Measurements from ENCODE around the gene OR5K1.

The OR5K1 gene

GRCh38 chr3:98462901-98463300, at the start of gene OR5K1:
OR5K1 (plus strand) TSS chr3:98463201; CDS start chr3:98469577, 6,376 bp downstream.
- Histone ChIP-seq H3K9ac (ENCODE audit: insufficient read length, low read depth) (no peak within 1 kb of the TSS), H3K4me3 (ENCODE audit: insufficient read length, low read depth) (no peak within 1 kb of the TSS), H3K9me3 (ENCODE audit: insufficient read depth, low read length) (no peaks in the 10 kb centered on the region), H3K4me1 (ENCODE audit: insufficient read depth, insufficient read length) (no peaks in the 10 kb centered on the region), H3K27me3 (ENCODE audit: insufficient read depth, insufficient read length) (no peaks in the 10 kb centered on the region), H3K36me3 (ENCODE audit: insufficient read depth, insufficient read length, low read length) (no peaks in the 10 kb centered on the region)
- DNase-seq (ENCODE audit: low read depth, low spot score) = no peak
- TF ChIP-seq YY1 (IDR thresholded peaks at IDR 0.05; ENCODE audit: insufficient read depth, insufficient read length) (no peak), SUZ12 (IDR thresholded peaks at IDR 0.05; ENCODE audit: extremely low read depth, insufficient read depth, insufficient read length) (no peak), ZNF274 (IDR thresholded peaks at IDR 0.05; ENCODE audit: low read depth, low read length) (no peak)

- no peak for TF ChIP-seq ZNF274 (IDR thresholded peaks at IDR 0.05; ENCODE audit: low read depth, low read length)
- no peak for TF ChIP-seq YY1 (IDR thresholded peaks at IDR 0.05; ENCODE audit: insufficient read depth, insufficient read length)
- TF ChIP-seq SUZ12 (IDR thresholded peaks at IDR 0.05; ENCODE audit: extremely low read depth, insufficient read depth, insufficient read length) = no peak
- Histone ChIP-seq H3K4me3 (ENCODE audit: insufficient read length, low read depth) (no peak overlapping the region), H3K27me3 (ENCODE audit: insufficient read depth, insufficient read length) (no peaks in the 10 kb centered on the region), H3K36me3 (ENCODE audit: insufficient read depth, insufficient read length, low read length) (no peaks in the 10 kb centered on the region), H3K9me3 (ENCODE audit: insufficient read depth, low read length) (peaks cover 9% of the 10 kb centered on the region; the same call in 1 of the 2 replicates), H3K9ac (ENCODE audit: insufficient read length, low read depth) (no peak overlapping the region), H3K4me1 (ENCODE audit: insufficient read depth, insufficient read length) (no peaks in the 10 kb centered on the region)
- DNase-seq (ENCODE audit: low read depth, low spot score) = no peak
Measured at GRCh38 chr3:98432575-98432974, 30.4 kb upstream of the OR5K1 start.

- Histone ChIP-seq H3K9me3 (ENCODE audit: insufficient read depth, low read length) (peaks cover 9% of the 10 kb centered on the region; the same call in 1 of the 2 replicates), H3K27me3 (ENCODE audit: insufficient read depth, insufficient read length) (no peaks in the 10 kb centered on the region), H3K4me1 (ENCODE audit: insufficient read depth, insufficient read length) (no peaks in the 10 kb centered on the region), H3K4me3 (ENCODE audit: insufficient read length, low read depth) (no peak overlapping the region), H3K36me3 (ENCODE audit: insufficient read depth, insufficient read length, low read length) (no peaks in the 10 kb centered on the region), H3K9ac (ENCODE audit: insufficient read length, low read depth) (no peak overlapping the region)
- DNase-seq (ENCODE audit: low read depth, low spot score) = no peak
- no peak for TF ChIP-seq YY1 (IDR thresholded peaks at IDR 0.05; ENCODE audit: insufficient read depth, insufficient read length)
- no peak for TF ChIP-seq ZNF274 (IDR thresholded peaks at IDR 0.05; ENCODE audit: low read depth, low read length)
Measured at GRCh38 chr3:98433764-98434163, 29.2 kb upstream of the OR5K1 start.

- no peak for TF ChIP-seq YY1 (IDR thresholded peaks at IDR 0.05; ENCODE audit: insufficient read depth, insufficient read length)
- no peak for TF ChIP-seq ZNF274 (IDR thresholded peaks at IDR 0.05; ENCODE audit: low read depth, low read length)
- TF ChIP-seq SUZ12 (IDR thresholded peaks at IDR 0.05; ENCODE audit: extremely low read depth, insufficient read depth, insufficient read length) = no peak
- H3K9ac ChIP-seq (ENCODE audit: insufficient read length, low read depth) = no peak overlapping the region
Measured at GRCh38 chr3:98434412-98434811, 28.6 kb upstream of the OR5K1 start.

GRCh38 chr3:98440283-98440682, 22.7 kb upstream of the OR5K1 start:
- no peak for DNase-seq (ENCODE audit: low read depth, low spot score)
- no peaks in the 10 kb centered on the region for H3K4me1 ChIP-seq (ENCODE audit: insufficient read depth, insufficient read length)
- H3K9ac ChIP-seq (ENCODE audit: insufficient read length, low read depth) = no peak overlapping the region
- no peaks in the 10 kb centered on the region for H3K9me3 ChIP-seq (ENCODE audit: insufficient read depth, low read length)
- H3K27me3 ChIP-seq (ENCODE audit: insufficient read depth, insufficient read length) = no peaks in the 10 kb centered on the region
- H3K36me3 ChIP-seq (ENCODE audit: insufficient read depth, insufficient read length, low read length) = no peaks in the 10 kb centered on the region
- no peak for TF ChIP-seq SUZ12 (IDR thresholded peaks at IDR 0.05; ENCODE audit: extremely low read depth, insufficient read depth, insufficient read length)
- TF ChIP-seq ZNF274 (IDR thresholded peaks at IDR 0.05; ENCODE audit: low read depth, low read length) = no peak
- no peak for TF ChIP-seq YY1 (IDR thresholded peaks at IDR 0.05; ENCODE audit: insufficient read depth, insufficient read length)
- no peak overlapping the region for H3K4me3 ChIP-seq (ENCODE audit: insufficient read length, low read depth)

More at GRCh38 chr3:98434412-98434811, 28.6 kb upstream of the OR5K1 start:
- Histone ChIP-seq H3K27me3 (ENCODE audit: insufficient read depth, insufficient read length) (no peaks in the 10 kb centered on the region), H3K36me3 (ENCODE audit: insufficient read depth, insufficient read length, low read length) (no peaks in the 10 kb centered on the region), H3K4me3 (ENCODE audit: insufficient read length, low read depth) (no peak overlapping the region), H3K4me1 (ENCODE audit: insufficient read depth, insufficient read length) (no peaks in the 10 kb centered on the region), H3K9me3 (ENCODE audit: insufficient read depth, low read length) (peaks cover 9% of the 10 kb centered on the region; the same call in 1 of the 2 replicates)
- no peak for DNase-seq (ENCODE audit: low read depth, low spot score)

- Histone ChIP-seq H3K9me3 (ENCODE audit: insufficient read depth, low read length) (no peaks in the 10 kb centered on the region), H3K27me3 (ENCODE audit: insufficient read depth, insufficient read length) (no peaks in the 10 kb centered on the region), H3K4me3 (ENCODE audit: insufficient read length, low read depth) (no peak overlapping the region), H3K4me1 (ENCODE audit: insufficient read depth, insufficient read length) (no peaks in the 10 kb centered on the region), H3K9ac (ENCODE audit: insufficient read length, low read depth) (no peak overlapping the region), H3K36me3 (ENCODE audit: insufficient read depth, insufficient read length, low read length) (no peaks in the 10 kb centered on the region)
- TF ChIP-seq SUZ12 (IDR thresholded peaks at IDR 0.05; ENCODE audit: extremely low read depth, insufficient read depth, insufficient read length) (no peak), ZNF274 (IDR thresholded peaks at IDR 0.05; ENCODE audit: low read depth, low read length) (no peak), YY1 (IDR thresholded peaks at IDR 0.05; ENCODE audit: insufficient read depth, insufficient read length) (no peak)
- DNase-seq (ENCODE audit: low read depth, low spot score) = no peak
Measured at GRCh38 chr3:98445949-98446406, 17.0 kb upstream of the OR5K1 start.

GRCh38 chr3:98449606-98450193, 13.3 kb upstream of the OR5K1 start:
- Histone ChIP-seq H3K4me3 (ENCODE audit: insufficient read length, low read depth) (no peak overlapping the region), H3K4me1 (ENCODE audit: insufficient read depth, insufficient read length) (no peaks in the 10 kb centered on the region), H3K9ac (ENCODE audit: insufficient read length, low read depth) (no peak overlapping the region), H3K9me3 (ENCODE audit: insufficient read depth, low read length) (no peaks in the 10 kb centered on the region), H3K36me3 (ENCODE audit: insufficient read depth, insufficient read length, low read length) (no peaks in the 10 kb centered on the region), H3K27me3 (ENCODE audit: insufficient read depth, insufficient read length) (no peaks in the 10 kb centered on the region)
- TF ChIP-seq ZNF274 (IDR thresholded peaks at IDR 0.05; ENCODE audit: low read depth, low read length) (no peak), YY1 (IDR thresholded peaks at IDR 0.05; ENCODE audit: insufficient read depth, insufficient read length) (no peak), SUZ12 (IDR thresholded peaks at IDR 0.05; ENCODE audit: extremely low read depth, insufficient read depth, insufficient read length) (no peak)
- DNase-seq (ENCODE audit: low read depth, low spot score) = no peak

All from NT2/D1 (cell line).